OCI-LY3 (cell line): ENCODE results near the gene ZNF213.

Source experiments
- EZH2phosphoT487 ChIP-seq: fragments of 200-600 bp; shearing (Covaris generic); IDR thresholded peaks from 2 replicates; pipeline ENCODE4 v1.6.1; 2018; ENCODE audit warnings: antibody characterized with exemption, mixed run types, low read depth
- TF ChIP-seq, protein P1 (sequence below): fragments of 200-600, 300-600 bp; sonication (generic); IDR thresholded peaks from 2 replicates; pipeline ENCODE4 v1.5.1; 2014; ENCODE audit warnings: antibody characterized with exemption, low read length, low read depth

GRCh38 chr16:3092501-3092941, 42.3 kb upstream of the ZNF213 start:
- TF ChIP-seq, protein P1, sequence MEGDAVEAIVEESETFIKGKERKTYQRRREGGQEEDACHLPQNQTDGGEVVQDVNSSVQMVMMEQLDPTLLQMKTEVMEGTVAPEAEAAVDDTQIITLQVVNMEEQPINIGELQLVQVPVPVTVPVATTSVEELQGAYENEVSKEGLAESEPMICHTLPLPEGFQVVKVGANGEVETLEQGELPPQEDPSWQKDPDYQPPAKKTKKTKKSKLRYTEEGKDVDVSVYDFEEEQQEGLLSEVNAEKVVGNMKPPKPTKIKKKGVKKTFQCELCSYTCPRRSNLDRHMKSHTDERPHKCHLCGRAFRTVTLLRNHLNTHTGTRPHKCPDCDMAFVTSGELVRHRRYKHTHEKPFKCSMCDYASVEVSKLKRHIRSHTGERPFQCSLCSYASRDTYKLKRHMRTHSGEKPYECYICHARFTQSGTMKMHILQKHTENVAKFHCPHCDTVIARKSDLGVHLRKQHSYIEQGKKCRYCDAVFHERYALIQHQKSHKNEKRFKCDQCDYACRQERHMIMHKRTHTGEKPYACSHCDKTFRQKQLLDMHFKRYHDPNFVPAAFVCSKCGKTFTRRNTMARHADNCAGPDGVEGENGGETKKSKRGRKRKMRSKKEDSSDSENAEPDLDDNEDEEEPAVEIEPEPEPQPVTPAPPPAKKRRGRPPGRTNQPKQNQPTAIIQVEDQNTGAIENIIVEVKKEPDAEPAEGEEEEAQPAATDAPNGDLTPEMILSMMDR = no peak
- TF ChIP-seq EZH2phosphoT487 = no peak
